Peyer's patch (tissue), 4 donors: ENCODE data around the gene ATP2C1.

Experiments used
- CTCF ChIP-seq, 6 experiments: fragments of 450-650 bp in 4 of 6; fragments of 200-600 bp in 2 of 6; sonication (generic) in 1 of 6; IDR thresholded peaks; one replicate each; pipeline ENCODE4 v1.5.1; 2017 to 2019; ENCODE audit warnings: antibody characterized with exemption in 6 of 6, mild to moderate bottlenecking in 3 of 6, moderate library complexity in 1 of 6
- POLR2A ChIP-seq, 2 donors: fragments of 450-650 bp; IDR thresholded peaks; one replicate each; pipeline ENCODE4 v1.5.1; 2017; ENCODE audit warnings: antibody characterized with exemption in 2 of 2, mild to moderate bottlenecking in 2 of 2, moderate library complexity in 2 of 2

DNA sequence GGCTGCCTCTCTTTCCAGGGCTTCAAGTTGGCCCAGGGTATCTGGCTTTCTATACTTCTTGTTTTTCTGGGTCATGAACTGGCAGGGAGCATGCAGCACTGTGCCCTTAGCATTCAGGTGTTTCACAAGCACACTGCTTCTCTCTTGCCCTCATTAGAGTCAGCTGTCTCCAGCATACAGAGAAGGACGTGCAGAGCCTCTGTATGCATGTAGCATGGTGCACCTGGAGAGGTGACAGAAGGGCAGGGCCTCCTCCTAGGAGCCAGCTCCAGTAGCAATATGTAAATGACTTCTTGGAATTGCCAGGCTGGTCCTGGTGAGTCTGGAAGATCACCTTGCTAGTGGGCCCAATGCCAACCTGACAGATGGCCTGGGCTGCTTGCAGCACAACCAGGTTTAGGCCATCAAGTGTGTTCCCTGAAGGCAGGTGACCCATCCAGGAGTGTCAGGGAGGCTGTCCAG, 44.8 kb upstream of the ATP2C1 start:
- no peak for TF ChIP-seq CTCF (IDR thresholded peaks at IDR 0.05)
- no peak for TF ChIP-seq POLR2A (IDR thresholded peaks at IDR 0.05)
